ENCODE results near the gene RNPEP. TPM values are rescaled to one million over a fixed set of nuclear protein-coding genes. Genes with fewer than 3 reads are reported as not detected.

The RNPEP gene
- polyA plus RNA-seq, 1 of the 3 experiments (the other 2 are of a cell fraction), result 46.7 TPM

GRCh38 chr1:201954263-201955008, 28.0 kb upstream of the RNPEP start:
- H3F3A ChIP-seq (replicated peaks; ENCODE audit: insufficient read depth), result peaks cover 7% of the 10 kb centered on the region
- H3K27ac ChIP-seq (ENCODE audit: low read depth in 2 of 2, low read length in 1 of 2), result peak overlapping the region; percentile 81 to 94
- H3K79me2 ChIP-seq (ENCODE audit: insufficient read depth), result peaks cover 50% of the 10 kb centered on the region
- H3K4me1 ChIP-seq (ENCODE audit: control insufficient read depth in 1 of 2, insufficient read depth in 2 of 2, low read depth in 1 of 2, low read length in 1 of 2), result peaks cover 0 to 3% of the 10 kb centered on the region in 2 experiments; a peak in 2 of 4 replicates
- 49% methylated on average over 24 of the region's 24 CpGs for WGBS (ENCODE audit: low lambda C conversion rate)
- H3K9ac ChIP-seq, result peak overlapping the region; percentile 94
- peaks cover 19 to 20% of the 10 kb centered on the region in 2 experiments for H3K36me3 ChIP-seq (replicated peaks in 1 of 2; ENCODE audit: control insufficient read depth in 1 of 2, insufficient read depth in 2 of 2, low read length in 1 of 2)
- no peaks in the 10 kb centered on the region for H3K9me2 ChIP-seq
- ChIA-PET CTCF (interaction anchor here (0.7 to 6.4 kb wide), 6 partner anchors 8 to 62 kb away, joined by 3 to 49 read pairs (median 3); partner anchors contain the start of gene LMOD1), POLR2A (interaction anchor here (0.6 to 1.2 kb wide), 7 partner anchors 8 to 63 kb away, joined by 3 to 6 read pairs (median 3); partner anchors contain the start of gene LMOD1)
- H4K20me1 ChIP-seq (ENCODE audit: insufficient read depth), result peaks cover 10% of the 10 kb centered on the region
- DNase-seq, result no peak
- peak overlapping the region; percentile 98 for H2AFZ ChIP-seq (ENCODE audit: low read depth)
- no peaks in the 10 kb centered on the region for H3K9me3 ChIP-seq
- peak overlapping the region; percentile 80 for H3K4me2 ChIP-seq
- no peak for TF ChIP-seq GATA2 (CRISPR knock-in tag; IDR thresholded peaks at IDR 0.05)
- TF ChIP-seq, protein P1, sequence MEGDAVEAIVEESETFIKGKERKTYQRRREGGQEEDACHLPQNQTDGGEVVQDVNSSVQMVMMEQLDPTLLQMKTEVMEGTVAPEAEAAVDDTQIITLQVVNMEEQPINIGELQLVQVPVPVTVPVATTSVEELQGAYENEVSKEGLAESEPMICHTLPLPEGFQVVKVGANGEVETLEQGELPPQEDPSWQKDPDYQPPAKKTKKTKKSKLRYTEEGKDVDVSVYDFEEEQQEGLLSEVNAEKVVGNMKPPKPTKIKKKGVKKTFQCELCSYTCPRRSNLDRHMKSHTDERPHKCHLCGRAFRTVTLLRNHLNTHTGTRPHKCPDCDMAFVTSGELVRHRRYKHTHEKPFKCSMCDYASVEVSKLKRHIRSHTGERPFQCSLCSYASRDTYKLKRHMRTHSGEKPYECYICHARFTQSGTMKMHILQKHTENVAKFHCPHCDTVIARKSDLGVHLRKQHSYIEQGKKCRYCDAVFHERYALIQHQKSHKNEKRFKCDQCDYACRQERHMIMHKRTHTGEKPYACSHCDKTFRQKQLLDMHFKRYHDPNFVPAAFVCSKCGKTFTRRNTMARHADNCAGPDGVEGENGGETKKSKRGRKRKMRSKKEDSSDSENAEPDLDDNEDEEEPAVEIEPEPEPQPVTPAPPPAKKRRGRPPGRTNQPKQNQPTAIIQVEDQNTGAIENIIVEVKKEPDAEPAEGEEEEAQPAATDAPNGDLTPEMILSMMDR (IDR thresholded peaks at IDR 0.05), result no peak
- TF ChIP-seq MXI1 (IDR thresholded peaks at IDR 0.05; ENCODE audit: low read depth, low read length), result no peak
- no peak for TF ChIP-seq ELF1 (IDR thresholded peaks at IDR 0.05)
- TF ChIP-seq MAX (IDR thresholded peaks at IDR 0.05; ENCODE audit: low read depth), result no peak
- TF ChIP-seq POLR2AphosphoS5 (IDR thresholded peaks at IDR 0.05; ENCODE audit: low read depth, low read length), result no peak
- no peak for TF ChIP-seq EZH2phosphoT487 (IDR thresholded peaks at IDR 0.05; ENCODE audit: borderline replicate concordance, low read depth)
- H3K4me3 ChIP-seq (ENCODE audit: low read depth in 2 of 2, low read length in 1 of 2), result peak overlapping the region; percentile 84 to 98
- no peaks in the 10 kb centered on the region for H3K27me3 ChIP-seq (ENCODE audit: insufficient read depth)

- Histone ChIP-seq H3F3A (replicated peaks; ENCODE audit: insufficient read depth) (peaks cover 11% of the 10 kb centered on the region), H3K27ac (ENCODE audit: low read depth in 2 of 2, low read length in 1 of 2) (peak within 1 kb of the TSS; percentile 81 to 94), H3K79me2 (ENCODE audit: insufficient read depth) (peaks cover 57% of the 10 kb centered on the region), H3K27me3 (ENCODE audit: insufficient read depth) (no peaks in the 10 kb centered on the region), H3K4me2 (peak within 1 kb of the TSS; percentile 80), H2AFZ (ENCODE audit: low read depth) (peak within 1 kb of the TSS; percentile 98), H4K20me1 (ENCODE audit: insufficient read depth) (peaks cover 10% of the 10 kb centered on the region), H3K36me3 (replicated peaks in 1 of 2; ENCODE audit: control insufficient read depth in 1 of 2, insufficient read depth in 2 of 2, low read length in 1 of 2) (peaks cover 19 to 26% of the 10 kb centered on the region in 2 experiments), H3K9me3 (no peaks in the 10 kb centered on the region), H3K4me3 (ENCODE audit: low read depth in 2 of 2, low read length in 1 of 2) (peak within 1 kb of the TSS; percentile 84 to 98), H3K9ac (peak within 1 kb of the TSS; percentile 94), H3K9me2 (no peaks in the 10 kb centered on the region), H3K4me1 (ENCODE audit: control insufficient read depth in 1 of 2, insufficient read depth in 2 of 2, low read depth in 1 of 2, low read length in 1 of 2) (peaks cover 0 to 3% of the 10 kb centered on the region in 2 experiments; a peak in 2 of 4 replicates)
- WGBS (ENCODE audit: low lambda C conversion rate), result 1% methylated on average over 29 of the region's 43 CpGs
- ChIA-PET POLR2A (interaction anchor here (0.6 to 1.2 kb wide), 6 partner anchors 9 to 63 kb away, joined by 3 to 6 read pairs (median 3); partner anchors contain the start of gene LMOD1), CTCF (interaction anchor here (0.9 to 6.4 kb wide), 5 partner anchors 9 to 60 kb away, joined by 3 to 49 read pairs (median 4); partner anchors contain the start of gene LMOD1)
- DNase-seq, result peak; percentile 94
- TF ChIP-seq RAD21 (IDR thresholded peaks at IDR 0.05; ENCODE audit: low read length) (no peak), FOXM1 (IDR thresholded peaks at IDR 0.05; ENCODE audit: low read depth) (no peak), FOSL2 (IDR thresholded peaks at IDR 0.05; ENCODE audit: borderline replicate concordance, low read depth) (no peak), ELF1 (IDR thresholded peaks at IDR 0.05) (peak; percentile 79), SIN3A (IDR thresholded peaks at IDR 0.05; ENCODE audit: borderline replicate concordance, low read depth, low read length) (peak; percentile 81; the same call in 1 of the 2 replicates), GABPA (IDR thresholded peaks at IDR 0.05; ENCODE audit: low read depth) (peak; percentile 87), NRF1 (IDR thresholded peaks at IDR 0.05; ENCODE audit: low read depth, low read length) (no peak), CHD2 (IDR thresholded peaks at IDR 0.05; ENCODE audit: low read length, partially characterized antibody) (peak; percentile 97), EZH2phosphoT487 (IDR thresholded peaks at IDR 0.05; ENCODE audit: borderline replicate concordance, low read depth) (no peak), GATA2 (CRISPR knock-in tag; IDR thresholded peaks at IDR 0.05) (no peak), MXI1 (IDR thresholded peaks at IDR 0.05; ENCODE audit: low read depth, low read length) (peak; percentile 77), SMC3 (IDR thresholded peaks at IDR 0.05; ENCODE audit: low read depth, low read length) (0 out of 2 replicates have a peak, but pooled peaks have one; percentile 0), MEF2A (IDR thresholded peaks at IDR 0.05; ENCODE audit: borderline replicate concordance, low read depth) (no peak), EP300 (IDR thresholded peaks at IDR 0.05; ENCODE audit: borderline replicate concordance in 1 of 2, low read depth in 1 of 2, low read length in 1 of 2) (no peak), NFIC (IDR thresholded peaks at IDR 0.05; ENCODE audit: borderline replicate concordance) (no peak), JUND (IDR thresholded peaks at IDR 0.05) (no peak)
- TF ChIP-seq, protein P2, sequence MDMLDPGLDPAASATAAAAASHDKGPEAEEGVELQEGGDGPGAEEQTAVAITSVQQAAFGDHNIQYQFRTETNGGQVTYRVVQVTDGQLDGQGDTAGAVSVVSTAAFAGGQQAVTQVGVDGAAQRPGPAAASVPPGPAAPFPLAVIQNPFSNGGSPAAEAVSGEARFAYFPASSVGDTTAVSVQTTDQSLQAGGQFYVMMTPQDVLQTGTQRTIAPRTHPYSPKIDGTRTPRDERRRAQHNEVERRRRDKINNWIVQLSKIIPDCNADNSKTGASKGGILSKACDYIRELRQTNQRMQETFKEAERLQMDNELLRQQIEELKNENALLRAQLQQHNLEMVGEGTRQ (IDR thresholded peaks at IDR 0.05; ENCODE audit: borderline replicate concordance, low read depth, low read length), result no peak
- TF ChIP-seq, protein P3, sequence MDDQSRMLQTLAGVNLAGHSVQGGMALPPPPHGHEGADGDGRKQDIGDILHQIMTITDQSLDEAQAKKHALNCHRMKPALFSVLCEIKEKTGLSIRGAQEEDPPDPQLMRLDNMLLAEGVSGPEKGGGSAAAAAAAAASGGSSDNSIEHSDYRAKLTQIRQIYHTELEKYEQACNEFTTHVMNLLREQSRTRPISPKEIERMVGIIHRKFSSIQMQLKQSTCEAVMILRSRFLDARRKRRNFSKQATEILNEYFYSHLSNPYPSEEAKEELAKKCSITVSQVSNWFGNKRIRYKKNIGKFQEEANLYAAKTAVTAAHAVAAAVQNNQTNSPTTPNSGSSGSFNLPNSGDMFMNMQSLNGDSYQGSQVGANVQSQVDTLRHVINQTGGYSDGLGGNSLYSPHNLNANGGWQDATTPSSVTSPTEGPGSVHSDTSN (IDR thresholded peaks at IDR 0.05), result no peak
Measured at GRCh38 chr1:201955009-201955728, 27.3 kb upstream of the RNPEP start, which contains the start of gene TIMM17A. Gene TIMM17A, plus strand, starts transcription at chr1:201955503. Its CDS starts 24 bp downstream, at chr1:201955527.

All from SK-N-SH (cell line).